Measurements from ENCODE around the gene DOCK2. TPM values are rescaled to one million over a fixed set of nuclear protein-coding genes. Genes with fewer than 3 reads are reported as not detected.

The DOCK2 gene
- total RNA-seq, 1 donor from 2014 or later: 6.5 TPM

- H3K36me3 Mint-ChIP-seq (ENCODE audit: low read depth, unreplicated experiment): peaks cover 5% of the 10 kb centered on the region
- no peaks in the 10 kb centered on the region for H3K9me3 Mint-ChIP-seq (ENCODE audit: unreplicated experiment)
- TF ChIP-seq CTCF (IDR thresholded peaks at IDR 0.05; ENCODE audit: unreplicated experiment): no peak
- H3K27me3 Mint-ChIP-seq (ENCODE audit: unreplicated experiment): peaks cover 1% of the 10 kb centered on the region
- H3K4me1 Mint-ChIP-seq (ENCODE audit: unreplicated experiment): peaks cover 6% of the 10 kb centered on the region
- DNase-seq (ENCODE audit: low spot score): no peak
- H3K27ac Mint-ChIP-seq (ENCODE audit: unreplicated experiment): no peak overlapping the region
- H3K4me3 Mint-ChIP-seq (ENCODE audit: unreplicated experiment): no peak overlapping the region
Observed at GRCh38 chr5:169954786-169955185, 317.7 kb downstream of the DOCK2 start.

DNA sequence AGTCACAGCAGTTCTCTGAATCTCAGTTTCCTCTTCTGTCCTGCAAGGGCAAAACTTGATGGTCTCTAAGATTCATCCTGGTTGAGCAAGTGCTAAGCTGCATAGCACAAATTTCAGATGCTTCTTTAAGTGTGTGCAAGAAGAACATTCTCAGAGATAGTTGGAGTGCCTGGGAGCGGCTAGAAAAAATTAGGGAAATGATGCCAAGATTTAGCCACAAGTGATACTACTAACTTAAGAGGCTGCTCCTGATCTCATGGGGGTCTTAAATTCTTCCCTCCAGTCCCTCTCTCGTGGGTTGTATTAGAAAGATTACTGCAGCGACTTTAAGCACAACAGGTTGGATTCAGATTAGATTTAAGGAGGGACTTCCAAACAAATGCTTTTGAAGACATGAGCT lies 319.1 kb downstream of the DOCK2 start:
- Mint-ChIP-seq H3K27ac (ENCODE audit: unreplicated experiment) (no peak overlapping the region), H3K9me3 (ENCODE audit: unreplicated experiment) (no peaks in the 10 kb centered on the region), H3K36me3 (ENCODE audit: low read depth, unreplicated experiment) (peaks cover 2% of the 10 kb centered on the region), H3K4me1 (ENCODE audit: unreplicated experiment) (peaks cover 11% of the 10 kb centered on the region), H3K4me3 (ENCODE audit: unreplicated experiment) (no peak overlapping the region), H3K27me3 (ENCODE audit: unreplicated experiment) (peaks cover 1% of the 10 kb centered on the region)
- no peak for TF ChIP-seq CTCF (IDR thresholded peaks at IDR 0.05; ENCODE audit: unreplicated experiment)
- no peak for DNase-seq (ENCODE audit: low spot score)

DNA sequence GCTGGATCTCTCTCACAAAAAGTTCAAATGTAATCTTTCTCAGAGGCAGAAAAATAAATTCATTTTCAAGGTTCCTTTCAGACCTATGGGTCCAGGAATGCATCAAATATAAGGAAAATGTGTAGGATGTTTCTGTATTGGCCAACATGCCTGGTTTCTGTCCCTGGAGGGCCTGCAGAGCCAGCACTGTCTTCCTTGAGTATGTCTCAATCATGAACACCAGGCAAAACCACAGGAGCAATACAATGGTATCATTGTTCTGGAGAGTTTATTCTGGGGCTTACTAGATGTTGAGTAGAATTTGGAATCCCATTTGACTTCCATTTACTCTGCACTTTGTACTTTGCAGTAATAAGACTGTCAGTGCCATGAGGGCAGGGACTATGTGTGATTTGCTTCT lies 319.7 kb downstream of the DOCK2 start:
- TF ChIP-seq CTCF (IDR thresholded peaks at IDR 0.05; ENCODE audit: unreplicated experiment): no peak
- H3K36me3 Mint-ChIP-seq (ENCODE audit: low read depth, unreplicated experiment): peaks cover 2% of the 10 kb centered on the region
- H3K27me3 Mint-ChIP-seq (ENCODE audit: unreplicated experiment): peaks cover 1% of the 10 kb centered on the region
- H3K4me3 Mint-ChIP-seq (ENCODE audit: unreplicated experiment): no peak overlapping the region
- peaks cover 11% of the 10 kb centered on the region for H3K4me1 Mint-ChIP-seq (ENCODE audit: unreplicated experiment)
- DNase-seq (ENCODE audit: low spot score): no peak
- no peaks in the 10 kb centered on the region for H3K9me3 Mint-ChIP-seq (ENCODE audit: unreplicated experiment)
- H3K27ac Mint-ChIP-seq (ENCODE audit: unreplicated experiment): no peak overlapping the region

DNA sequence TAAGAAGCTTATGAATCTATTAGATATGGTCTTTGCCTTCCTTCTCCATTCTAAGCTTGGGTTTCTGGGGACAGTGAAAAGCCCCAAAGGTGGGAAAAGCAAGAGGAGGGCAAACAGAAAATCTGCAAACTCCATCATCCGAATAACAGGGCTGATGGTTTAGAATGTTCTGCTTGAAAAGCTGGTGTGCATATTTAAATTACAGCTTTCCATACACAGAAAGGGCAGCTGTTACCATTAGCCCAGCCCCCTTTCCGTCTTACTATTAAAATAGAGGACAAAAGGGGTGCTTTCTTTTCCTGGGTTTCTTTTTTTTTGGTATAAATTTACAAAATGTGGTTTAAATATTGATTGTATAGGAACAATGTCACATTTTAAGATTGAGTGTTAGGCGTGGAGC lies 321.2 kb downstream of the DOCK2 start:
- Mint-ChIP-seq H3K36me3 (ENCODE audit: low read depth, unreplicated experiment) (peaks cover 2% of the 10 kb centered on the region), H3K27ac (ENCODE audit: unreplicated experiment) (no peak overlapping the region), H3K27me3 (ENCODE audit: unreplicated experiment) (peaks cover 1% of the 10 kb centered on the region), H3K9me3 (ENCODE audit: unreplicated experiment) (no peaks in the 10 kb centered on the region), H3K4me3 (ENCODE audit: unreplicated experiment) (no peak overlapping the region), H3K4me1 (ENCODE audit: unreplicated experiment) (peaks cover 11% of the 10 kb centered on the region)
- no peak for TF ChIP-seq CTCF (IDR thresholded peaks at IDR 0.05; ENCODE audit: unreplicated experiment)
- no peak for DNase-seq (ENCODE audit: low spot score)

DNA sequence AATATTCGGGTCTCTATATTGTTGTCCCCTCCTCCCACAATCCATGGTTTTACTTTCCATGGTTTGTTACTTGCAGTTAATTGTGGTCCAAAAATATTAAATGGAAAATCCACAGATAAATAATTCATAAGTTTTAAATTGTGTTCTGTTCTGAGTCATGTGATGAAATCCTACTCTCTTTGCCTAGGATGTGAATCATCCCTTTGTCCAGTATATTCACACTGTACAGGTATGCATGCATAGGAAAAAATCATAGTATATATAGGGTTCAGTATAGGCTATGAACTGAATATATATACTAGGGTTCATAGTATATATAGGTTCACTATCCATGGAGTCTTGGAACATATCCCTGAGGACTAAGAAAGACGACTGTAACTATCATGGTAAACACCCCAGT lies 323.6 kb downstream of the DOCK2 start:
- no peak for DNase-seq (ENCODE audit: low spot score)
- Mint-ChIP-seq H3K4me1 (ENCODE audit: unreplicated experiment) (peaks cover 11% of the 10 kb centered on the region), H3K4me3 (ENCODE audit: unreplicated experiment) (no peak overlapping the region), H3K36me3 (ENCODE audit: low read depth, unreplicated experiment) (peaks cover 4% of the 10 kb centered on the region), H3K9me3 (ENCODE audit: unreplicated experiment) (no peaks in the 10 kb centered on the region), H3K27me3 (ENCODE audit: unreplicated experiment) (no peaks in the 10 kb centered on the region), H3K27ac (ENCODE audit: unreplicated experiment) (no peak overlapping the region)
- no peak for TF ChIP-seq CTCF (IDR thresholded peaks at IDR 0.05; ENCODE audit: unreplicated experiment)

All from endothelial cell (in vitro differentiated cells).